NCI-H82 (cell line): ENCODE measurements around the gene KRT35.

Source experiments
- DNase-seq: peaks from one replicate; lab custom pipeline; 2025; lab: John Stamatoyannopoulos, UW

KRT35 gene

GRCh38 chr17:41481036-41481435 is at the start of gene KRT35:
KRT35 (minus strand) TSS chr17:41481151; CDS start chr17:41481097, 54 bp downstream.
- DNase-seq, result no peak

GRCh38 chr17:41530062-41531048 is 49.4 kb upstream of the KRT35 start:
- DNase-seq, result no peak

- DNase-seq, result no peak
These were observed 48.6 kb upstream of the KRT35 start for GRCh38 chr17:41529491-41529915.

- no peak for DNase-seq
These were observed 48.0 kb upstream of the KRT35 start for GRCh38 chr17:41528959-41529353.

GRCh38 chr17:41527063-41528023 is 46.4 kb upstream of the KRT35 start:
- no peak for DNase-seq

- DNase-seq, result no peak
These were observed 43.3 kb upstream of the KRT35 start for GRCh38 chr17:41524261-41524660.

- peak; percentile 10 for DNase-seq
These were observed 42.8 kb upstream of the KRT35 start for GRCh38 chr17:41523787-41524186.

- no peak for DNase-seq
These were observed 42.3 kb upstream of the KRT35 start for GRCh38 chr17:41523225-41523593.

GRCh38 chr17:41522301-41523224 is 41.6 kb upstream of the KRT35 start:
- DNase-seq, result no peak

- no peak for DNase-seq
These were observed 40.8 kb upstream of the KRT35 start for GRCh38 chr17:41521574-41522261.

GRCh38 chr17:41520821-41521521 is 40.0 kb upstream of the KRT35 start:
- DNase-seq, result no peak

- no peak for DNase-seq
These were observed 38.7 kb upstream of the KRT35 start for GRCh38 chr17:41519501-41520224.

GRCh38 chr17:41518789-41519449 is 38.0 kb upstream of the KRT35 start, which contains the start of gene KRT15:
KRT15 (minus strand) TSS chr17:41518890; CDS start chr17:41518827, 63 bp downstream.
- DNase-seq, result no peak

- DNase-seq, result no peak
These were observed 37.1 kb upstream of the KRT35 start for GRCh38 chr17:41518031-41518430.

- DNase-seq, result no peak
These were observed 35.9 kb upstream of the KRT35 start for GRCh38 chr17:41516830-41517283.

- no peak for DNase-seq
These were observed 35.3 kb upstream of the KRT35 start for GRCh38 chr17:41516147-41516829.

GRCh38 chr17:41513168-41513547 is 32.2 kb upstream of the KRT35 start:
- no peak for DNase-seq

GRCh38 chr17:41512546-41513167 is 31.7 kb upstream of the KRT35 start:
- DNase-seq, result no peak
